ENCODE measurements around the gene GNAS-AS1. TPM values are rescaled to one million over a fixed set of nuclear protein-coding genes. Genes with fewer than 3 reads are reported as not detected.

The GNAS-AS1 gene
- total RNA-seq, 1 donor from 2014 or later = 4.9 TPM

GRCh38 chr20:58888103-58888502, 37.4 kb upstream of the GNAS-AS1 start:
- Mint-ChIP-seq H3K9me3 (ENCODE audit: unreplicated experiment) (no peaks in the 10 kb centered on the region), H3K27me3 (ENCODE audit: unreplicated experiment) (peaks cover 18% of the 10 kb centered on the region), H3K4me3 (ENCODE audit: unreplicated experiment) (peak overlapping the region; percentile 93), H3K36me3 (ENCODE audit: low read depth, unreplicated experiment) (peaks cover 13% of the 10 kb centered on the region), H3K27ac (ENCODE audit: unreplicated experiment) (peak overlapping the region; percentile 89), H3K4me1 (ENCODE audit: unreplicated experiment) (peaks cover 19% of the 10 kb centered on the region)
- DNase-seq (ENCODE audit: low spot score) = no peak
- no peak for TF ChIP-seq CTCF (IDR thresholded peaks at IDR 0.05; ENCODE audit: unreplicated experiment)

DNA sequence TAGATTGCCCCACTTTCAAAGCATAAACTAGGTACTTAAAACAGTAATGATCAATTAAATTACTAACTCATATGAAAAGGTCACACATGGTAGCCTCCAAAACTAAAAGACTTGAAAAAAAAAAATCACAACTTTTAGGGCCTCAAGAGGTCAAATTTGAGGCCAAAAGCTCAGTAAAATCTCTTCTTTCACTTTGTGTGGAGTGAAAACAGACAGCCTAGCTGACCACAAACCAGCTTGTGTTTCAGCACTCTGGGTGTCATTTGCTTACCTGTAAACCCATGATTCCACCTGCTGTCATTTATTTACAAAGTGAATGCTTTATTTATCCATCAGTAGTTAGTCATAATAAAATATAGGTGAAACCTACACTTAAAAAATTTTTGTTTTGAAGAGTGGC, 35.8 kb upstream of the GNAS-AS1 start:
- H3K36me3 Mint-ChIP-seq (ENCODE audit: low read depth, unreplicated experiment) = peaks cover 8% of the 10 kb centered on the region
- no peak overlapping the region for H3K4me3 Mint-ChIP-seq (ENCODE audit: unreplicated experiment)
- no peaks in the 10 kb centered on the region for H3K9me3 Mint-ChIP-seq (ENCODE audit: unreplicated experiment)
- H3K27me3 Mint-ChIP-seq (ENCODE audit: unreplicated experiment) = peaks cover 7% of the 10 kb centered on the region
- TF ChIP-seq CTCF (IDR thresholded peaks at IDR 0.05; ENCODE audit: unreplicated experiment) = no peak
- H3K27ac Mint-ChIP-seq (ENCODE audit: unreplicated experiment) = no peak overlapping the region
- no peak for DNase-seq (ENCODE audit: low spot score)
- peaks cover 18% of the 10 kb centered on the region for H3K4me1 Mint-ChIP-seq (ENCODE audit: unreplicated experiment)

DNA sequence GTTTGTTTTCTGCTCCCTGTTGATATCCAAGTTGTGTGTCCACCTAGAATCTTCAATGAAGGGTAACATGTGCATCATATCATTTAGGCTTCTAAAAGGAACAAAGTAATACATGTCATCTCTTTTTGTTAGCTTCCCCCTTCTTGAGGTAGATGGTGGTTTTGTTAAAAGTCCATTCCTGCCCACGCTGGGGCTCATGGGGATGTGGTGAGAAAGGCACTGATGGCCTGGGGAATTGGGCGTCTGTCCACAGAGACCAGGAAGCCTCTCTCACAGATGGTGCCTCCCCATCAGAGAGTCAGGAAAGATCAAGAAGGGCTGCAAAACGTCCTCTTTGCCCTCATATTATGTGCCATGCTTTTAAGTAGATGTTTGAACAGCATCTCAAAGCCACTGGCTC, 34.3 kb upstream of the GNAS-AS1 start:
- no peak for TF ChIP-seq CTCF (IDR thresholded peaks at IDR 0.05; ENCODE audit: unreplicated experiment)
- no peak overlapping the region for H3K4me3 Mint-ChIP-seq (ENCODE audit: unreplicated experiment)
- H3K9me3 Mint-ChIP-seq (ENCODE audit: unreplicated experiment) = no peaks in the 10 kb centered on the region
- H3K4me1 Mint-ChIP-seq (ENCODE audit: unreplicated experiment) = peaks cover 21% of the 10 kb centered on the region
- peaks cover 8% of the 10 kb centered on the region for H3K36me3 Mint-ChIP-seq (ENCODE audit: low read depth, unreplicated experiment)
- no peak for DNase-seq (ENCODE audit: low spot score)
- peaks cover 4% of the 10 kb centered on the region for H3K27me3 Mint-ChIP-seq (ENCODE audit: unreplicated experiment)
- H3K27ac Mint-ChIP-seq (ENCODE audit: unreplicated experiment) = no peak overlapping the region

- no peak for TF ChIP-seq CTCF (IDR thresholded peaks at IDR 0.05; ENCODE audit: unreplicated experiment)
- Mint-ChIP-seq H3K4me3 (ENCODE audit: unreplicated experiment) (no peak overlapping the region), H3K27me3 (ENCODE audit: unreplicated experiment) (no peaks in the 10 kb centered on the region), H3K9me3 (ENCODE audit: unreplicated experiment) (no peaks in the 10 kb centered on the region), H3K4me1 (ENCODE audit: unreplicated experiment) (peaks cover 25% of the 10 kb centered on the region), H3K36me3 (ENCODE audit: low read depth, unreplicated experiment) (peaks cover 5% of the 10 kb centered on the region), H3K27ac (ENCODE audit: unreplicated experiment) (no peak overlapping the region)
- no peak for DNase-seq (ENCODE audit: low spot score)
Measured at GRCh38 chr20:58883241-58883691, 32.6 kb upstream of the GNAS-AS1 start.

GRCh38 chr20:58882704-58883089, 32.0 kb upstream of the GNAS-AS1 start:
- Mint-ChIP-seq H3K27me3 (ENCODE audit: unreplicated experiment) (no peaks in the 10 kb centered on the region), H3K4me3 (ENCODE audit: unreplicated experiment) (no peak overlapping the region), H3K9me3 (ENCODE audit: unreplicated experiment) (no peaks in the 10 kb centered on the region), H3K4me1 (ENCODE audit: unreplicated experiment) (peaks cover 26% of the 10 kb centered on the region), H3K27ac (ENCODE audit: unreplicated experiment) (no peak overlapping the region), H3K36me3 (ENCODE audit: low read depth, unreplicated experiment) (peaks cover 3% of the 10 kb centered on the region)
- TF ChIP-seq CTCF (IDR thresholded peaks at IDR 0.05; ENCODE audit: unreplicated experiment) = no peak
- DNase-seq (ENCODE audit: low spot score) = no peak
